NCI-H510A treated with DMSO at 0.1 percent for 48 hours (cell line): ENCODE measurements around the gene ALAS1.

Source experiments
- DNase-seq: peaks from one replicate; lab custom pipeline; 2025; lab: John Stamatoyannopoulos, UW

The ALAS1 gene

GRCh38 chr3:52249683-52250082 lies 51.7 kb downstream of the ALAS1 start:
- no peak for DNase-seq

GRCh38 chr3:52250122-52250521 lies 52.2 kb downstream of the ALAS1 start:
- DNase-seq = no peak

- DNase-seq = no peak
Observed at GRCh38 chr3:52253314-52254304, 55.6 kb downstream of the ALAS1 start.

- no peak for DNase-seq
Observed at GRCh38 chr3:52254608-52255007, 56.6 kb downstream of the ALAS1 start.

GRCh38 chr3:52256159-52256558 lies 58.2 kb downstream of the ALAS1 start:
- no peak for DNase-seq

DNA sequence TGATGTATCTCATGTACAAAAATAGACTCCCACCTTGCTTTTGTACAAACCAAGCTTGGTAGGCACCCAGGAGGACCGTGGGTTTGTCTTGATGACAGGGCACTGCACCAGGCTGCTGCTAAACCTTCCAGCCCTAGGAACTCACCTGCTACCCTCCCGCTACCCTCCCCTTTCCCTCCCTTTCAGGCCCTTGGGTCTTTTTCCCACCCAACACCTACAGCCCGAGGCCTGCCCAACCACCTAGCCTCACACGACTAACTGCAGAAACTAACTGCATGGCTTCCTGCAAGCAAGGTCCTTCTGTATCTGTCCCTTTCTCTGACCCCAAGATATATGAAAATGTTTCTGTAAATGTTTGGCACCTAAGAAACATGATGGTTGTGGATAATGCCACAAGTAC lies 58.7 kb downstream of the ALAS1 start:
- no peak for DNase-seq

DNA sequence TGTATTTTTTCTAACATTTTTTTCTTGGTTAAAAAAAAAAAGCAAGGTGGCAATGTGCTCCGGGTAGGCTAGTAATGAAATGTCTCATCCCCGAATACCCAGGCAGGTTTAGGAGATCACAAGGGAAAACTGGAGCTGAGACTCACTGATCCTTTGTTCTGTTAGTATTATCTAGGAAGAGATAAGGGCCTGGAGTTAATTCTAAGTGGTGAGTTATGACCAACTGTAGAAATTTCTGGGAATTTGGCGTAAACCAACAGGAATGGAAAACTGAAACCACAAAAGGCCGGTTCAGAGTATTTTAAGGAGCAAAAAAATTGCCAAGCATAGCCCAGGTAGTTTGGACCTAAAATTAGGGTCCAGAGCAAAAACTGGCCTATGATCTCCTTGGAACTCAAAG lies 60.0 kb downstream of the ALAS1 start:
- no peak for DNase-seq

DNA sequence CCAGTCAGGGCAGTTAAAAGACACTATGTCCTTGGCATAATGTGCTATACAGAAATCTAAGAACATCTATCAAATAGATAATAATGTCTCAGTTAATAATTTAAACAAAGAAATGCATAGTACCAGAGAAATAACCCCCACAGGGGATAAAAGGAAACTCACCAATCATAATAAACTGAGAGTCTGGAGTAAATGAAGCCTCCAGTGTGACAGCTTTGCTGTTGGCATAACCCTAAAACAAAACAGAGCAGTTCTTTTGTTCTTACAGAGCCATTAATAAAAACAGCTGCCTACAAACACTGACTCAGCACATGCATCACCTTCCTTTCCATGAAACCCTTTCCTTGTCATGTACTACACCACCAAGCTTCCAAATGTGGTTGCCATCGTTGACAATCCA lies 61.1 kb downstream of the ALAS1 start:
- no peak for DNase-seq

DNA sequence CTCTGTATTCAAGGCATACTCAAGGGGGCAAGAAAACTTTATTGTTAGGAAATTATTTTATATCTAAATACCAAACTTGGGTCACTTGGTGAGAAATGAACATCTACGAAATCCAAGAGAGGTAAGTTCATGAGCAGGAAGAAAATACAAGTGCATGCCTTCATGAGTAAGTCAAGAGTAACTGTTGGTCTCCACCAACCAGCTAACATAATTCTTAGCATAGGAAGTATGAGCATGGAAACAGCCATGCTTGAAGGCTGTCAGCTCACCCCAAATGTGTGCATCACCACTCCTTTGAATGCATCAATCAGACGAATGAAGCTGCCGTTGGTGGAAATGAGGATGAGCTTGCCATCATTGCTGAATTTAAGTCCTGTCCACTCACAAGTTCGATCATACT lies 61.5 kb downstream of the ALAS1 start:
- no peak for DNase-seq

- no peak for DNase-seq
Observed at GRCh38 chr3:52262447-52262846, 64.5 kb downstream of the ALAS1 start.
